Measurements from ENCODE around the gene KRT9.
"Not testable (repeated sequence)": the region's sequence is repeated elsewhere in the genome, so short reads cannot be mapped to it uniquely, and the experiment has no call there.

The KRT9 gene

GRCh38 chr17:41614098-41614497, 42.2 kb upstream of the KRT9 start:
- Histone ChIP-seq H2AFZ (ENCODE audit: low read depth, low read length) (no peak overlapping the region), H3K9me3 (ENCODE audit: low read length) (no peaks in the 10 kb centered on the region), H3K27me3 (ENCODE audit: insufficient read depth, low read length) (no peaks in the 10 kb centered on the region), H3K4me3 (ENCODE audit: low read length) (no peak overlapping the region), H3K4me1 (ENCODE audit: insufficient read depth, low read length) (no peaks in the 10 kb centered on the region), H3K36me3 (ENCODE audit: insufficient read depth, low read length) (no peaks in the 10 kb centered on the region)

DNA sequence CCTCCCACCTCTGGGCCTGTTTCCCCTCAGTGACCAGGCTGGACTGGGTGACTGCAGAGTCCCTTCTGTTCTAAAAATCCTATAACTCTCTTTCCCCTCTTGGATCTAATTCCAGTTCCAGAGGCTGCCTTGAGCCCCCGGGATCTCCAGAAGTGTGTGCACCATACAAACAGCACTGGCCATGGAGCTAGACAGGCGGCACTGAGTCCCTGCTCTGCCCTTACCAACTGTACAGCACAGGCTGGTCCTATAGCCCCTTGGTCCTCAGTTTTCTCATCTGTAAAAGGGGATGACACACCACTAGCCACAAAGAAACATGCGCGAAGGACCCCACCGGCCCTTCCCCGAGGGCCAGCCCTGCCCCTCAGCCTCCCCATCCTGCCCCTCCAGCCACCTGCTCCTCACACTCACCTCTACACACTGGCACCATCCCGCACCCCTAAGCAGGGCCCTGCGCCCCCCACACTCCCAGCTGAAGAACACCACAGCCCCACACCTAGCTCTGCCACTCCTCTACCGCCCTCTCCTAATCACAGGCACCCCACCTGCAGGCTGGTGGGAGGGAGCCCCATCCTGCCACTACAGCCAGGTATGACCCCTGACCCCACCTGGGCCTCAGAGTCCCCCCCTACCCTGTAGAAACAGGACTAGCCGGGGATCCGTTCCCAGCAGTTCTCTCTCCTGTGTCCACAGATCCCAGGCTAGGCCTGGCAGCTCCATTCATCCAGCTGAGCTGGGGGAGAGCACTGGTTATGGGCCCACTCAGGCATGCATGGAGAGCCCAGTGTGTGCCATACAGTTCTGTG, 41.6 kb upstream of the KRT9 start:
- Histone ChIP-seq H3K27me3 (ENCODE audit: insufficient read depth, low read length) (no peaks in the 10 kb centered on the region), H3K4me3 (ENCODE audit: low read length) (no peak overlapping the region), H3K4me1 (ENCODE audit: insufficient read depth, low read length) (no peaks in the 10 kb centered on the region), H3K36me3 (ENCODE audit: insufficient read depth, low read length) (no peaks in the 10 kb centered on the region), H2AFZ (ENCODE audit: low read depth, low read length) (no peak overlapping the region), H3K9me3 (ENCODE audit: low read length) (peaks cover 2% of the 10 kb centered on the region)

DNA sequence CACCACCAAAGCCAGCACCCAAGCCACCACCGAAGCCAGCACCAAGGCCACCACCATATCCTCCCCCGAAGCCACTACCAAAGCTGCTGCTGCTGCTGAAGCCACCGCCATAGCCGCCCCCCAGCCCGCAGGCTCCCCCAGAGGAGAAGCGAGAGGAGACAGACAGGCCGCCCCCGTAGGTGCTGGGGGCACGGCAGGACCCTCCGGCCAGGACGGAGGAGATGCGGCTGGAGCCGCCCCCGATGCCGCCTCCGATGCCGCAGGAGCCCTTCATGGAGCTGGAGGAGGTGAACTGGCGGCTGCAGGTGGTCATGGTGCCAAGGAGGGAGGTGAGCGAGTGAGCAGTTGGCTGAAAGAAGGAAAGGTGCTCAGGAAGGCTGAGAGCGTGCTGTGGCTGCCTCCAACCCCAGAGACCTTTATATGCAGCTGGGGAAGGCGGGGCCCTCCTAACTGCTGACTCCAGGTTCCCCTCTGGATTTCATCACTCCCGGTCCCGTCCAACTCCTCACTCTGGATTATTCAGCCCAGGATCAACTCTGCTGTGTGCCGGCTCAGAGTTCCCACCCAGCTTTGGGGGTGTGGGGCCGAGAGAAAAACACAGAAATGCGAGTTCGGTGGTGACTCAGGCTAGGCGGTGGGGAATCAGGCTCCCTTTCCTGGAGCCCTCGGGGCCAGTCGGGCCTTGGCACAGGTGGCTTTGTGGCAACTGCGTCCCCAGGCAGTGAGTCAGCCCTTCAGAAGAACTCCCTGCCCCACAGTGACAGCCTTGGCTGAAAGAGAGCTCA, 40.7 kb upstream of the KRT9 start, which contains the start of gene KRT16:
Gene KRT16, minus strand, starts transcription at position 392 of the 785 bp plus-strand sequence. Its CDS starts 79 bp downstream, at position 313.
- not testable (repeated sequence) for H3K36me3 ChIP-seq (ENCODE audit: insufficient read depth, low read length); H3K4me1 ChIP-seq (ENCODE audit: insufficient read depth, low read length); H3K4me3 ChIP-seq (ENCODE audit: low read length); H3K27me3 ChIP-seq (ENCODE audit: insufficient read depth, low read length); H3K9me3 ChIP-seq (ENCODE audit: low read length); H2AFZ ChIP-seq (ENCODE audit: low read depth, low read length)

- no peak overlapping the region for H3K4me3 ChIP-seq (ENCODE audit: low read length)
- H2AFZ ChIP-seq (ENCODE audit: low read depth, low read length): no peak overlapping the region
- no peaks in the 10 kb centered on the region for H3K4me1 ChIP-seq (ENCODE audit: insufficient read depth, low read length)
- no peaks in the 10 kb centered on the region for H3K27me3 ChIP-seq (ENCODE audit: insufficient read depth, low read length)
- no peaks in the 10 kb centered on the region for H3K36me3 ChIP-seq (ENCODE audit: insufficient read depth, low read length)
- H3K9me3 ChIP-seq (ENCODE audit: low read length): peaks cover 2% of the 10 kb centered on the region
These were observed 39.2 kb upstream of the KRT9 start for GRCh38 chr17:41610965-41611640.

GRCh38 chr17:41610061-41610517, 38.2 kb upstream of the KRT9 start:
- not testable (repeated sequence) for H3K9me3 ChIP-seq (ENCODE audit: low read length); H3K27me3 ChIP-seq (ENCODE audit: insufficient read depth, low read length); H2AFZ ChIP-seq (ENCODE audit: low read depth, low read length); H3K4me1 ChIP-seq (ENCODE audit: insufficient read depth, low read length); H3K36me3 ChIP-seq (ENCODE audit: insufficient read depth, low read length); H3K4me3 ChIP-seq (ENCODE audit: low read length)

DNA sequence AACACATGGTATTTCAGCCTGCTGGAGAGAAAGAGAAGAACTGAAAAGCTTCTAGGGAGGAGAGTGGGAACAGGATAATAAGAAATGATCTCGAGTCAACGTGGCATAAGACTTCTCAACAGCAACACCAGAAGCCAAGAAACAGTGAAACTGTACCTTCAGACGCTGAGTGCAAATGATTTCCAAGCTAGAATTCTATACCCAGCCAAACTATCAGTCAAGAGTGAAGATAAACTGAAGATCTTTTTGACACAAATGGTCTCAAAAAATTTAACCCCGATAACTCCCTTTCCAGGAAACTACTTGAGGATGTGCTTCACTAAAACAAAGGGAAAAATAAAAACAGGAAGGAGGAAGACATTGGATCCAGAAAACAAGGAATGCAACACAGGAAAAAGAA, 35.1 kb upstream of the KRT9 start:
- not testable (repeated sequence) for H3K36me3 ChIP-seq (ENCODE audit: insufficient read depth, low read length); H3K27me3 ChIP-seq (ENCODE audit: insufficient read depth, low read length); H2AFZ ChIP-seq (ENCODE audit: low read depth, low read length); H3K4me3 ChIP-seq (ENCODE audit: low read length); H3K4me1 ChIP-seq (ENCODE audit: insufficient read depth, low read length); H3K9me3 ChIP-seq (ENCODE audit: low read length)

DNA sequence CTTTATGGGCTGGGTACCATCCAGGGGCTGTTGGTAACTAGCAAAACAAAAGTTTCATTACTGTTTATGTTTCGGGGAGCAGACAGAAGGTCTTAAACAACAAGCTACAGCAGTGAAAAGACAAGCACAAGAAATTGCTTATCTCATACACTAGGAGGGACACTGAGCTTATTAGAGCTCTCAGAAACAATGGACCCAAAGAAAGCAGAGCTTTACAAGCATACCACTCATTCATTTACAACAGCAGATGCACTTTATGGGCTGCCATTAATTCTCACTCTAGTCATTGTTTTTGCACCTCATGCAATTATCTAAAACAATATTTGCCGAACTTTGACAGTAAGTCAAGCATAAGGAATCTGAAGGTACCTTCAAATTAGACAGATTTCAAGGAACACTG, 30.7 kb upstream of the KRT9 start:
- no peaks in the 10 kb centered on the region for H3K9me3 ChIP-seq (ENCODE audit: low read length)
- no peak overlapping the region for H2AFZ ChIP-seq (ENCODE audit: low read depth, low read length)
- no peak overlapping the region for H3K4me3 ChIP-seq (ENCODE audit: low read length)
- no peaks in the 10 kb centered on the region for H3K36me3 ChIP-seq (ENCODE audit: insufficient read depth, low read length)
- H3K4me1 ChIP-seq (ENCODE audit: insufficient read depth, low read length): no peaks in the 10 kb centered on the region
- no peaks in the 10 kb centered on the region for H3K27me3 ChIP-seq (ENCODE audit: insufficient read depth, low read length)

DNA sequence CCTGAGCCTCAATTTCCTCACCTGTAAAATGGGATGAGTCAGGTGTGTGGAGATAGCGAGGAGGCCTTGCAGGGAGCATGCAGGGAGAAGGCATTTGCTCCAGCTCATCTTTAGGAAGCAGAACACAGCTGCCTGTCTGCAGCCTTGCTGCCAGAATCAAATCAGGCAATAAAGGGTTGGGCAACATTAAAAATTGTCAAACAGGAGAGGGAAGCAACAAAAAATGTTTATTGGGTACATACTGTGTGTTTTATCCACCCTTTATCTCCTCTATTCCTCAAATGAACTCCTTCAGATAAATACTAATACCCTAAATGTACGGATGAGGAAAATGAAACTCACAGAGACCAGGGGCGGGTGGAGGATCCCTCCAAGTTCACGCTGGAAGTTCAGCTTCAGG, 28.5 kb upstream of the KRT9 start:
- no peaks in the 10 kb centered on the region for H3K4me1 ChIP-seq (ENCODE audit: insufficient read depth, low read length)

GRCh38 chr17:41599680-41600079, 27.8 kb upstream of the KRT9 start:
- Histone ChIP-seq H3K4me1 (ENCODE audit: insufficient read depth, low read length) (no peaks in the 10 kb centered on the region), H2AFZ (ENCODE audit: low read depth, low read length) (no peak overlapping the region), H3K27me3 (ENCODE audit: insufficient read depth, low read length) (no peaks in the 10 kb centered on the region), H3K9me3 (ENCODE audit: low read length) (no peaks in the 10 kb centered on the region), H3K36me3 (ENCODE audit: insufficient read depth, low read length) (no peaks in the 10 kb centered on the region), H3K4me3 (ENCODE audit: low read length) (no peak overlapping the region)

More for the DNA sequence above, 28.5 kb upstream of the KRT9 start:
- no peaks in the 10 kb centered on the region for H3K27me3 ChIP-seq (ENCODE audit: insufficient read depth, low read length)
- no peak overlapping the region for H2AFZ ChIP-seq (ENCODE audit: low read depth, low read length)
- no peak overlapping the region for H3K4me3 ChIP-seq (ENCODE audit: low read length)
- no peaks in the 10 kb centered on the region for H3K9me3 ChIP-seq (ENCODE audit: low read length)
- no peaks in the 10 kb centered on the region for H3K36me3 ChIP-seq (ENCODE audit: insufficient read depth, low read length)

DNA sequence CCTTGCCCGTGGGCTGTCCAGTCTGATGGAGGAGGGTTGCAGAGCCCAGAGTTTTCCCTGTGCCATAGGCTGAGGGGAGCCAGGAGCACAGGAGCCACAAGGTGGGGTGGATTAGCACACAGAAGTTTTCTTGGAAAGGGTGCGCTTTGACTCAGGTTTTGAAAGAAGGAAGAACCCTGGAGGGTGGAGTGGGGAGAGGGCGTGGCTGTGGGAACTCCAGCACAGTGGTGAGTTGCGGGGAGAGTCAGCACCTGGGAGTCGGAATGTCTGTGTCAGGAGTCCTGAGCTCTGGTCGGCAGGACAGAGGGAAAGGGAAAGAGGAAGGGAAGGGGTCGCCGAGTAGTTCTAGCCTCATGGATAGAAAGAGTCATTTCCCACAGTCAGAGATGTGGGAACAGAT, 23.7 kb upstream of the KRT9 start:
- Histone ChIP-seq H3K9me3 (ENCODE audit: low read length) (no peaks in the 10 kb centered on the region), H3K4me3 (ENCODE audit: low read length) (no peak overlapping the region), H3K4me1 (ENCODE audit: insufficient read depth, low read length) (no peaks in the 10 kb centered on the region), H2AFZ (ENCODE audit: low read depth, low read length) (no peak overlapping the region), H3K36me3 (ENCODE audit: insufficient read depth, low read length) (no peaks in the 10 kb centered on the region), H3K27me3 (ENCODE audit: insufficient read depth, low read length) (peaks cover 3% of the 10 kb centered on the region)

- Histone ChIP-seq H3K36me3 (ENCODE audit: insufficient read depth, low read length) (no peaks in the 10 kb centered on the region), H3K4me1 (ENCODE audit: insufficient read depth, low read length) (no peaks in the 10 kb centered on the region), H3K27me3 (ENCODE audit: insufficient read depth, low read length) (peaks cover 3% of the 10 kb centered on the region), H2AFZ (ENCODE audit: low read depth, low read length) (no peak overlapping the region), H3K4me3 (ENCODE audit: low read length) (no peak overlapping the region), H3K9me3 (ENCODE audit: low read length) (no peaks in the 10 kb centered on the region)
These were observed 22.6 kb upstream of the KRT9 start for GRCh38 chr17:41594363-41594915.

DNA sequence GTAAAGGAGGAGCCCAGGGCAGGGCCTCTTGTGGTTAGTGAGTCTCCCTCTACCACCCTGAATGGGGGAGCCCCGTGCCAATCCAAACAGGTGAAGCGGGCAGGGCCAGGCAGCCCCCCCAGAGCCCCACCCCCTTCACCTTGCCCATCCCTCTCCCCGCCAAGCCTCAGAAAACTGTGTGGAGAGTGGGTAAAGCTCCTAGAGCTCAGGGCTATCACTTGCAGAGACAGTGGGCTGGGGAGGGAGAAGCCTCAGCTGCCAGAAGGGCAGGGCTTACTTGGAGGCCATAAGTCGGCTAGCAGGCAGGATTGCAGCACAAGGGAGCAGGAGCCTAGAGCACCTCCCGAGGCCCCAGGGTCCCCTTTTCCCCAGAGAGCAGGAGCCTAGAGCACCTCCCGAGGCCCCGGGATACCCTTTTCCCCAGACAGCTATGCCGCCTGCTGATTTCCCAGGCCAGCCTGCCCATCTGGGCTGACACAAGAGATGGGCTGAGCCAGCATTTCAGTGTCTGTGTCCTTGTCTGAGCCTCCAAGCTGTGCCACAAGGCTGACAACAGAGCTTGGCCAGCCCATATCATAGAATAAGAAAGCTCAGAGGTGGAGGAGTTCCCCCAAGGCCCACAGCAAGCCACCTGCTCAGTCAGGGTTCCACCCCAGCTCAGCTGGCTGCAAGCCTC, 21.6 kb upstream of the KRT9 start:
- H3K4me1 ChIP-seq (ENCODE audit: insufficient read depth, low read length): no peaks in the 10 kb centered on the region
- H3K4me3 ChIP-seq (ENCODE audit: low read length): no peak overlapping the region
- H3K9me3 ChIP-seq (ENCODE audit: low read length): no peaks in the 10 kb centered on the region
- H3K27me3 ChIP-seq (ENCODE audit: insufficient read depth, low read length): peaks cover 3% of the 10 kb centered on the region
- no peaks in the 10 kb centered on the region for H3K36me3 ChIP-seq (ENCODE audit: insufficient read depth, low read length)
- no peak overlapping the region for H2AFZ ChIP-seq (ENCODE audit: low read depth, low read length)

Measured in neuron (in vitro differentiated cells).